ENCODE measurements around the gene ROMO1.

DNA sequence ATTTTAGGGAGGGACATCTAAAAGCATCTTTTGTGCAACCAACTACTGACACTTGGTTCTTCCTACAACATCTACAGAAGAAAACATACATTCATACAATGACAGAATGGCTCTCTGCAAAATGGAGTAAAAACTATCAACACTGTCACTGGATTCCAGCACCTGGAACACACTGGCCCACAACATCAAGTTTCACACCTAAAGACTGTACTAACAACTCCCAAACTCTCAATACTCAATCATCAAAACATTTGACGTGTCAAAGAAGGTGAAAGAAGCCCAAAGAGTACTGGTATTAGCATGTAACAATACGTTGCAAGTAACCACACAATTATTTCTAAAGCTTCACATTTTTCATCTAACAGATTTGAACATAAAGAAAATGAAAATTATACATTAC lies 36.7 kb upstream of the ROMO1 start:
- TF ChIP-seq, protein P1, sequence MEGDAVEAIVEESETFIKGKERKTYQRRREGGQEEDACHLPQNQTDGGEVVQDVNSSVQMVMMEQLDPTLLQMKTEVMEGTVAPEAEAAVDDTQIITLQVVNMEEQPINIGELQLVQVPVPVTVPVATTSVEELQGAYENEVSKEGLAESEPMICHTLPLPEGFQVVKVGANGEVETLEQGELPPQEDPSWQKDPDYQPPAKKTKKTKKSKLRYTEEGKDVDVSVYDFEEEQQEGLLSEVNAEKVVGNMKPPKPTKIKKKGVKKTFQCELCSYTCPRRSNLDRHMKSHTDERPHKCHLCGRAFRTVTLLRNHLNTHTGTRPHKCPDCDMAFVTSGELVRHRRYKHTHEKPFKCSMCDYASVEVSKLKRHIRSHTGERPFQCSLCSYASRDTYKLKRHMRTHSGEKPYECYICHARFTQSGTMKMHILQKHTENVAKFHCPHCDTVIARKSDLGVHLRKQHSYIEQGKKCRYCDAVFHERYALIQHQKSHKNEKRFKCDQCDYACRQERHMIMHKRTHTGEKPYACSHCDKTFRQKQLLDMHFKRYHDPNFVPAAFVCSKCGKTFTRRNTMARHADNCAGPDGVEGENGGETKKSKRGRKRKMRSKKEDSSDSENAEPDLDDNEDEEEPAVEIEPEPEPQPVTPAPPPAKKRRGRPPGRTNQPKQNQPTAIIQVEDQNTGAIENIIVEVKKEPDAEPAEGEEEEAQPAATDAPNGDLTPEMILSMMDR (IDR thresholded peaks at IDR 0.05) = no peak
- no peak for TF ChIP-seq POLR2A (IDR thresholded peaks at IDR 0.05)

Data from gastroesophageal sphincter (tissue), 3 donors.